Parathyroid adenoma (tissue), 2 donors: ENCODE results near the gene RDH5.

Source experiments
- H2AFZ ChIP-seq: fragments of 300-600 bp; sonication (generic); one replicate; pipeline ENCODE4 v1.7.0; 2017; ENCODE audit warnings: antibody characterized with exemption, mild to moderate bottlenecking
- H3K27ac ChIP-seq: fragments of 300-600 bp; sonication (generic); one replicate; pipeline ENCODE4 v1.7.0; 2017
- H3K27me3 ChIP-seq: fragments of 300-600 bp; sonication (generic); one replicate; pipeline ENCODE4 v1.7.0; 2017; ENCODE audit warnings: low read length; ENCODE audit not compliant: control insufficient read depth, insufficient read depth
- H3K36me3 ChIP-seq: fragments of 300-600 bp; sonication (generic); one replicate; pipeline ENCODE4 v1.7.0; 2017; ENCODE audit warnings: low read length; ENCODE audit not compliant: control insufficient read depth, insufficient read depth
- H3K4me1 ChIP-seq: fragments of 300-600 bp; sonication (generic); one replicate; pipeline ENCODE4 v1.7.0; 2017; ENCODE audit warnings: control low read depth
- H3K4me2 ChIP-seq: fragments of 300-600 bp; sonication (generic); one replicate; pipeline ENCODE4 v1.7.0; 2017; ENCODE audit warnings: low read length
- H3K4me3 ChIP-seq: fragments of 300-600 bp; sonication (generic); one replicate; pipeline ENCODE4 v1.7.0; 2017; ENCODE audit warnings: low read depth, low read length
- H3K79me2 ChIP-seq: fragments of 300-600 bp; sonication (generic); one replicate; pipeline ENCODE4 v1.7.0; 2017; ENCODE audit warnings: control low read depth
- H3K9ac ChIP-seq: fragments of 300-600 bp; sonication (generic); one replicate; pipeline ENCODE4 v1.7.0; 2017; ENCODE audit warnings: mild to moderate bottlenecking
- H3K9me3 ChIP-seq: fragments of 300-600 bp; sonication (generic); one replicate; pipeline ENCODE4 v1.7.0; 2017; ENCODE audit warnings: low read length; ENCODE audit not compliant: control insufficient read depth
- TF ChIP-seq, protein P1 (sequence below): fragments of 300-600 bp; sonication (generic); IDR thresholded peaks from one replicate; pipeline ENCODE4 v1.7.0; 2017; ENCODE audit warnings: antibody characterized with exemption, mild to moderate bottlenecking
- donor health status: primary hyperparathyroidism.

RDH5 gene

DNA sequence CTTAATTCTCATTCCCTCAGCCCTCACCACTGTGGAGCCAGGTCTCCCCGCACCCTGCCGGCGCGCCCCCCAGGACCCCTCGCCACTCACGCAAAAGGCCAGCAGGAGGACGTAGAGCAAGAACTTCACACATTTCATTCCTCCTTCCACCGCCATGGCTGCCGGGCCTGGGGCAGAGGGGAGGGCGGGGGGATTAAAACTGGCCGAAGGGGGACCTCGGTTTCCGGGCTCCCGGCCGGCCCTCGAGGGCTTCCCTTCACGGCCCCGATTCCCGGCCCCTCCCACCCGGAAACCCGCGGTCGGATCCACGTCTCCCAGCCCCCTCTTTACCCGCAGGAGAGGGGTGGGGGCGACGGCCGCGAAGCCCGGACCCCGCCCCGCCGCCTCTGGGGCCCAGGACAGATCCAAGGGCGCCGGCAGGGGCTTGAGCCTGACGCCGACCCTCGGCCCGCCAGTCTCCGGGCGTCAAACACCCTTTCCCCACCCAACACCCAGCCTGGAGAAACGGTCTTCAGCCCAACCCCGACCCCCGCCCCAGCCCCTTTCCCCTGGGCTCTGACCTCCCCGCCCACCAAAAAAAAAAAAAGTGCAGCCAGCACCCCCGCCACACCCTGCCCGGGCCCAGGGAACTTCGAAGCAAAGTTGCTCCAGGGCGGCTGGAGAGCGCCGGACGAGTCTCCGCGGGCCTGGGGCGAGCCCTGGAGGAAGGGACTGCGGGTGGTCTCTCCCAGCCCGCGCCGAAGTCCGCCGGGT lies 8.2 kb downstream of the RDH5 start:
- TF ChIP-seq, protein P1, sequence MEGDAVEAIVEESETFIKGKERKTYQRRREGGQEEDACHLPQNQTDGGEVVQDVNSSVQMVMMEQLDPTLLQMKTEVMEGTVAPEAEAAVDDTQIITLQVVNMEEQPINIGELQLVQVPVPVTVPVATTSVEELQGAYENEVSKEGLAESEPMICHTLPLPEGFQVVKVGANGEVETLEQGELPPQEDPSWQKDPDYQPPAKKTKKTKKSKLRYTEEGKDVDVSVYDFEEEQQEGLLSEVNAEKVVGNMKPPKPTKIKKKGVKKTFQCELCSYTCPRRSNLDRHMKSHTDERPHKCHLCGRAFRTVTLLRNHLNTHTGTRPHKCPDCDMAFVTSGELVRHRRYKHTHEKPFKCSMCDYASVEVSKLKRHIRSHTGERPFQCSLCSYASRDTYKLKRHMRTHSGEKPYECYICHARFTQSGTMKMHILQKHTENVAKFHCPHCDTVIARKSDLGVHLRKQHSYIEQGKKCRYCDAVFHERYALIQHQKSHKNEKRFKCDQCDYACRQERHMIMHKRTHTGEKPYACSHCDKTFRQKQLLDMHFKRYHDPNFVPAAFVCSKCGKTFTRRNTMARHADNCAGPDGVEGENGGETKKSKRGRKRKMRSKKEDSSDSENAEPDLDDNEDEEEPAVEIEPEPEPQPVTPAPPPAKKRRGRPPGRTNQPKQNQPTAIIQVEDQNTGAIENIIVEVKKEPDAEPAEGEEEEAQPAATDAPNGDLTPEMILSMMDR: no peak
- peaks cover 3% of the 10 kb centered on the region for H3K79me2 ChIP-seq
- peak overlapping the region; percentile 100 for H3K4me2 ChIP-seq
- H3K4me1 ChIP-seq: peaks cover 10% of the 10 kb centered on the region
- H3K4me3 ChIP-seq: peak overlapping the region; percentile 94
- no peaks in the 10 kb centered on the region for H3K9me3 ChIP-seq
- H3K27me3 ChIP-seq: no peaks in the 10 kb centered on the region
- H3K9ac ChIP-seq: no peak overlapping the region
- H3K27ac ChIP-seq: peak overlapping the region; percentile 100
- H2AFZ ChIP-seq: peak overlapping the region; percentile 93
- H3K36me3 ChIP-seq: no peaks in the 10 kb centered on the region

DNA sequence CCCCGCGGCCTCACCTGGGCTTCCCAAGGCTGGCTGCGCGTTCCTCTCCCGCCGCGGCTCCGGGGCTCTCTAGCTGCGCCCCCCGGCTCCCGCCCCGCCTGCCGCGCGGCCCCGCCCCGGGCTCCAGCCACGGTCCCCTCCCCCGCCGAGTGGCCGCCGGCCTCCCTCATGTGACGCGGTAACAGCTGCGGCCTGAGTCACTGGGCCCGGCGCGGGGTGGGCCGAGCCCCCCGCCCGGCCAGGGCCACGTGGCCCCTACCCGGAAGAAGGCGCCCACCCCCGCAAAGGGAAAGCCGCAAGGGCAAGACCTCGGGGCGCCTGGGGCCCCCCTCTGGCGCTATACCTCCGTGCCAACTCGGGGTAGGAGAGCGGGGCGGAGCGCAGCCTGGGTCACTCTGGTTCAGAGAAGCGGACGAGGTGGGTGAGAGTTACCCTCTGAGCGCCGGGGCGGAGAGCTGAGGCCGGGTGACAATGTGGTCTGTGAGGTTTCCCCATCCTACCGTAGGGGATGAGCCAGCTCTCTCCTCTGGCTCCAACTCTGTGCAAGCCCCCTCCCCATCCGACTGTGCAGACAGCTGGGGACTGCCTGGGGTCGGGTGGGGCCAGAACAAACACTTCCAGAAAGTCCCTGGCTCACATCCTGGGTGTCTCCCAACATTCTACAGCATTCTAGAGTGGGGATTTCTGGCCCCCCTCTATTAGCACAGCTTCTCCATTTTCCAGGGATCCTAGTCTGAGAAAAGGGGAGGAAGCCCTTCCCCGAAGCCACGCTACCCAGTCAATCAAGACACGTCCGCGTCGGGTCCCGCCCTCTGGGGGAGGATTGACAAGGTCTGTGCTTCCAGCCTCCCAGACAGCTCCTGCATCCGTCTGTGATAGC lies 9.0 kb downstream of the RDH5 start, which contains the start of gene CD63:
Gene CD63 (minus strand): TSS at position 71 of the 880 bp plus-strand sequence. CDS start 668 bp downstream, outside the sequence.
- no peaks in the 10 kb centered on the region for H3K9me3 ChIP-seq
- no peaks in the 10 kb centered on the region for H3K36me3 ChIP-seq
- H3K27me3 ChIP-seq: no peaks in the 10 kb centered on the region
- peak within 1 kb of the TSS; percentile 94 for H3K4me3 ChIP-seq
- peak within 1 kb of the TSS; percentile 100 for H3K27ac ChIP-seq
- TF ChIP-seq, protein P1: no peak
- peak within 1 kb of the TSS; percentile 93 for H2AFZ ChIP-seq
- peak within 1 kb of the TSS; percentile 90 for H3K9ac ChIP-seq
- peaks cover 3% of the 10 kb centered on the region for H3K79me2 ChIP-seq
- H3K4me2 ChIP-seq: peak within 1 kb of the TSS; percentile 100
- H3K4me1 ChIP-seq: peaks cover 10% of the 10 kb centered on the region

DNA sequence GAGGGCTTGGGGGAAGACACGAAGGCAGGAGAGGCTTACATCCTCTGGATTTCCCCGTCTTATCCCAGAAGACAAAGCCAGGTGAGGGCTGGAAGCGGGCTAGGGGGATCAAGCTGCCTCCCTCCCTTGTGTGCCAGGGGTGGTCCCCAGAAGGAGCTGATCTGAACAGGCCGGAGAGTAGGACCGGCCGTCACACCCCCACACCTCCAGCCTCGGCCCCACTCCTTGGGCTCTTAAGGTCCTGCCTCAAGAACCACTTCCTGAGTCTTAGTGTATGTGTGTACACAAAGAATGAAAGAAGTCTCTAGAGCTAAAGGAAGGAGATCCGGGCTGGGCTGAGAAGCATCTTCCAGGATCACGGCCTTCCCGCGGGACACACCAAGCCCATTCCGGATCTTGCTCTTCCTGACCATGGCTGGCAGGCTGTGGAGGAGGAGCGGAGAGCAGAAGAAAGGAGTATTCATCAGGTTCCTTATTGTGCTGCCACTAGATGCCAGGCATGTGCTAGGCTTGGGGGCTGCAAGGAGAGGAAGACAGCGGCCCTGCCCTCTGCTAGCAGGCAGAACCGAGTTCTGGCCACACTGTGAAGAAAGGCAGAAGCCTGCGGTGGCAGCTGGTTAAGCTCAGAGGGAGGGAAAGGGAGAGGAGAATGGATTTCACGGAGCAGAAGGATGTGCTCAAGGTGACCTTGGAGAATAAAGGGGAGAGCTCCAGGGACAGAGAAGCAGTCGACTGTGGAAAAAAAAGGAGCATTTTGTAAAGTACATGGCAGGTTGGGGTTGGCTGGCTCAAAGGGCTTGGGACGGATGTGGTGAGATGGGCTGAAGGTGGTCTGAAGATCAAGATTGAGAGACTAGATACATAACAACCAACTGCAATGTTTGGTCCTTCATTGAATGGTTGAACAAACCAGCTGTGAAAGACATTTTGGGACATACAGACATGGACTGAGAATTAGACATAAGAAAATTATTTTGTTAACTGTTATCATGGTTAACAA lies 9.9 kb downstream of the RDH5 start:
- Histone ChIP-seq H3K79me2 (peaks cover 3% of the 10 kb centered on the region), H2AFZ (peak overlapping the region; percentile 93), H3K4me3 (peak overlapping the region; percentile 94), H3K9ac (peak overlapping the region; percentile 90), H3K27me3 (no peaks in the 10 kb centered on the region), H3K36me3 (no peaks in the 10 kb centered on the region), H3K9me3 (no peaks in the 10 kb centered on the region), H3K4me1 (peaks cover 10% of the 10 kb centered on the region), H3K27ac (peak overlapping the region; percentile 100), H3K4me2 (peak overlapping the region; percentile 100)
- TF ChIP-seq, protein P1: peak; percentile 30

DNA sequence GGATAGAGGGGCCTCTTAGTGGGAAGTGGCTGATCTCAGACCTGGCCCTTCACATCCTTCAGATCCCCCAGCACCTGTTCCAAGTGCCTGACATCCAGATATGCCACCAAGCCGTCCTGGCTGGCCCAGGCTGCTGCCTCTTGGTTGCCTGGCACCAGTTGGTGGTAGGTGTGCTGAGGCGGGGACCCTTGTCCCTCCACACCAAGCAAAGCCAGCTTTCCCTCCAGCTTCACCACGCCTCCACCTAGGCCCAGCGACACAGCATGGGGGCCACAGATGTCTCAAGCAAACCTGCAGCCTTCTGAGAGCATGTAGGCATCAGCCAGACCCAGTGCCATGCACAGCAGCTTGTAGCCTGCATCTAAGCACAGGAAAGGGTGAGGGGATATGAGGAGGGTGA lies 12.1 kb downstream of the RDH5 start:
- Histone ChIP-seq H3K27ac (no peak overlapping the region), H3K4me3 (no peak overlapping the region), H3K9me3 (no peaks in the 10 kb centered on the region), H3K36me3 (no peaks in the 10 kb centered on the region), H3K4me2 (no peak overlapping the region), H3K9ac (no peak overlapping the region), H3K4me1 (peaks cover 8% of the 10 kb centered on the region), H3K27me3 (no peaks in the 10 kb centered on the region), H2AFZ (no peak overlapping the region), H3K79me2 (peaks cover 11% of the 10 kb centered on the region)
- TF ChIP-seq, protein P1: no peak
